ENCODE results near the gene TRIM27.
"Not testable (repeated sequence)": the region's sequence is repeated elsewhere in the genome, so short reads cannot be mapped to it uniquely, and the experiment has no call there.

Gene TRIM27

GRCh38 chr6:28895131-28895812 lies 28.5 kb downstream of the TRIM27 start:
- DNase-seq, result peak; percentile 97

DNA sequence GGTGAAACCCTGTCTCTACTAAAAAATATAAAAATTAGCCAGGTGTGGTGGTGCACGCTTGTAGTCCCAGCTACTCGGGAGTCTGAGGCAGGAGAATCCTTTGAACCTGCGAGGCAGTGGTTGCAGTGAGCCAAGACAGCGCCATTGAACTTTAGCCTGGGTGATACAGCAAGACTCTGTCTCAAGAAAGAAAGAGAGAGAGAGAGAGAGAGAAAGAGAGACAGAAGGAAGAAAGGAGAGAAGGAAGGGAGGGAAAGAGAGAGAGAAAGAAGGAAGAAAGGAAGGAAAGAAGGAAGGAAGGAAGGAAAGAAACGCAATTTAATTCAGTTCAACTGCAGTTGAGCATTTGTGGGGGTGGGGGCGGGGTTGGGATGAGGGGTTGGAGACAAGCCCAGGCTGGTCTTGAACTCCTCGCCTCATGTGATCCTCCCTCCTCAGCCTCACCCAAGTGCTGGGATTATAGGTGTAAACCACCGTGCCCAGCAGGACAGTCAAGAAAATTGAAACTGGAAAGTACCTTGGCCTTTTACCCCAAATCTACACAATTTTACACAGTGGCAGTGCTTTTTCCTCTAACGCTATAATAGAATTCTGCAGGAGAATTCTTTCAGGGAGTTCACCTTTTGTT lies 30.5 kb downstream of the TRIM27 start:
- no peak for DNase-seq

- no peak for DNase-seq
Observed at GRCh38 chr6:28892525-28892924, 31.3 kb downstream of the TRIM27 start.

DNA sequence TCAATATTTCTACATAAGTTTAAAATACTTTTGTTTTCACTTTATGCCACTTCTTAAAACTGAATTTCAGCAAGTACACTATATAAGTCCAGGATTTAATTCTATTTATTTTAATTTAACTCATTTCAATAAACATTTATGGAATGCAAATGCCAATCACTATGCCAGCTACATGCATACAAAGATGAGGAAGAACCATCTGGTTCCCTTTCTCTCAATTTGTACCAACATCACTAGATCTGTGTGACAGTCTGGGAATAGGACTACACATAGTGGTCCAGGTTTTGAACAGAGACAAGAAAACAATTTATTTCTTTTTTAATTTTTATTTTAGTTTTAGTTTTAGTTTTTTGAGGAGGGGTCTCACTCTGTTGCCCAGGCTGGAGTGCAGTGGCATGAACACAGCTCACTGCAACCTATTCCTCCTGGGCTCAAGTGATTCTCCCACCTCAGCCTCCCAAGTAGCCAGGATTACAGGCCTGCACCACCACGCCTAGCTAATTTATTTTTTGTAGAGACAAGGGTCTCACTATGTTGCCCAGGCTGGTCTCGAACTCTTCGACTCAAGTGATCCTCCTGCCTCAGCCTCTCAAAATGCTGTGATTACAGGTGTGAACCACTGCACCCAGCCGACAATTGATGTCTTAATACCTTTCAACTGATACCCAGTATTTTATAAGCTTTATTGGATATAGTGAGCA lies 35.8 kb downstream of the TRIM27 start:
- no peak for DNase-seq

DNA sequence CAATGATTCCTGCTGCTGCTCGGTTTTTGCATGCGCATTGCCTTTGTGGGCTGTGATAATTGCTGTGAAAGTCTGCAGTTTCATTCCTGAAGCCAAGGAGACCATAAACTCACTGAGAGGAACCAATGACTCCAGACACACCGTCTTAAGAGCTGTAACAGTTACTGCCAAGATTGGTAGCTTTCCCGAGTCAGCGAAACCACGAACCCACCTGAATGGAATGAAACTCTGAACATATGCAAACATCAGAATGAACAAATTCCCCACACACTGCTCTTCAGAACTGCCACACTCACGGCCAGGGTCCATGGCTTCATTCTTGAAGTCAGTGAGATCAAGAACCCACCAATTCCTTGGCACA lies 37.7 kb downstream of the TRIM27 start:
- DNase-seq, result no peak

DNA sequence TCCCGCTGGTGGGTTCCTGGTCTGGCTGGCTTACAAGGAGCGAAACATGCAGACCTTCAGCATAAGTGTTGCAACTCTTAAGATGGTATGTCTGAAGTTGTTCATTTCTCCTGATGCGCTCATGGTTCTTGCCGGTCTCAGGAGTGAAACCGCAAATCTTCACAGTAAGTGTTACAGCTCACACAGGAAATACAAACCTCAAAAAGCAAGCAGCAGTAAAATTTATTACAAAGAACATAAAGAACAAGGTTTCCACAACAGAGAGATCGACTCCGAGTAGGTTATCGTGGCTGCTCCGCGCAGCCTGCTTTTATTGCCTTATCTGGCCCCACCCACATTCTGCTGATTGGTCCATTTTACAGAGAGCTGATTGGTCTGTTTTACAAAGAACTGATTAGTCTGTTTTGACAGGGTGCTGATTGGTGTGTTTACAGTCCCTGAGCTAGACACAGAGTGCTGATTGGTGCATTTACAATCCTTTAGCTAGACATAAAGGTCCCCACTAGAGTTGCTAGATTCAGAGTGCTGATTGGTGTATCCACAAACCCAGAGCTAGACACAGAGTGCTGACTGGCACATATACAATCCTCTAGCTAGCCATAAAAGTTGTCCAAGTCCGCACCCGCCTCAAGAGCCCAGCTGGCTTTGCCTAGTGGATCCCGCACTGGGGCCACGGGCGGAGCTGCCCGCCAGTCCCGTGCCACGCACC lies 39.2 kb downstream of the TRIM27 start:
- DNase-seq, result no peak

DNA sequence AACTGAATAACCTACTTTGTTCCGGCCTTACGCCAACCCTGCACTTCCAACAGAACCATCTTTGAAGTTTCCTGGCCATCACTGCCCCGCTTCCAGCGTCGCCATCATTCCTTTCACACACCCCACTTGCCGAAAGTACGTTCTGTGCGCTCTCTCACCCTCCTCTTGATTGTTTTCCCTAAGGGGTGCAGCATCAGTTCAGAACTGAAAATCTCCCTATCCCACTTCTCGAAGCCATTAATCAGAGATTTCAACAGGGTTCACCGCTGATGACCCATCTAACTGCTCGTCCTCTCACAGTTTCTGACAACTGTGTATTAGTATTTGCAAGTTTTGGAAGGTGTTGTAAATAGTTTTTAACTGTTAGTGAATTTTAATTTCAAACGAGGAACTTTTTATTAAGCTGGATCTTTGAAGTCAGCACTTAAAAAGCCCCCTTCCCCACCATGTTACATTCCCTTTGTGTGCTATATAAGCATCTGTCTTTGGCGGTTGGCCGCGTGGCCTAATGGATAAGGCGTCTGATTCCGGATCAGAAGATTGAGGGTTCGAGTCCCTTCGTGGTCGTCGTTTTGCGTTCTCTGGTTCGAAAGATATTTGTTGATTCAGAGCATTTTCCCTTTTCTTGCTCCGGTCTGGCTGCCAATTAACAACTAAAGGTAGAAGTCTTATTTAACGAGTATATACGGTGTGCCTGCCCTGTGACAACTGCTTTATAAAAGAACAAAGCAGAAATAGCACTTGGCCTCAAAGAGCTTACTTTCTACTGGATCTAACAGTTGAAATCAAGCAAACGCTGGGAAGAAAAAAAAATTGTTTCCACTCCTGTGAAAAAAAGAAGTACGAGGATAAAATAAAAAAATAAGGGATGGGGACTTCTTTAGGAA lies 42.6 kb downstream of the TRIM27 start:
- peak; percentile 81 for DNase-seq

DNA sequence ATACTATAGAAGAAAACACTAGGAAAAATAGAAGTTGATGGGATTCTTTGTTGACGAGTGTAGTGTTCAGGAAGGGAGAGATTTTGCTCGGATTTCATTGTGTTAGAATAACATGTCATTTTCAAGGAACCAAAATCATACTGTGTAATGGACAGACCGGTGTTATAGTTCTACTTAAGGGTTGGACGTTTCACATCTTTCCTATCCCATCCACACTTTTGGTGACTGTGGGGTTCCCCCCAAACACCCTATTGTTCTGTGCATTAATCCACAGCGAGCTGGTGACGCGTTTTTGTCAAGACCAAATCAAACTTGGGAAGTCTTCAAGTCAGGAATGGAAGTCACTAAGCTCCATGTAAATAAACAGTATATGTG lies 43.3 kb downstream of the TRIM27 start:
- no peak for DNase-seq

DNA sequence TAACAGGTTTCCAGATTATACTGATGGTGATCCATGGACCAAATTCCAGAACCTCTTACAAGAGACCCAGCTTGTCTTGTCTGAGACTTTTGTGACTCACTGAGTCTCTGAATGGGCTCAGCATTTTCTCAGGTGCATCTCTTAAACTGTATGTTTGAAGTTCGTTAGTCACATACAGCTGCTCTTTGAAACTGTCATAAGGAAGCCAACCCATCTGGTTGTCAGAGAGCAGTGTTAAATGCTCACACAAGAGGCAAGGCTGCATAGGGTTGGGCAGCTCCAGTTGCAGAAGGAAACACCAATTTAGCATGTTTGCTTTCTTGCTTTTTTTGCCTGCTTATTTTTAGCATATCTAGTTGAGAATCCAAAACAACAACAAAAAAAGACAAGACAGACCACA lies 47.1 kb downstream of the TRIM27 start:
- DNase-seq, result no peak

DNA sequence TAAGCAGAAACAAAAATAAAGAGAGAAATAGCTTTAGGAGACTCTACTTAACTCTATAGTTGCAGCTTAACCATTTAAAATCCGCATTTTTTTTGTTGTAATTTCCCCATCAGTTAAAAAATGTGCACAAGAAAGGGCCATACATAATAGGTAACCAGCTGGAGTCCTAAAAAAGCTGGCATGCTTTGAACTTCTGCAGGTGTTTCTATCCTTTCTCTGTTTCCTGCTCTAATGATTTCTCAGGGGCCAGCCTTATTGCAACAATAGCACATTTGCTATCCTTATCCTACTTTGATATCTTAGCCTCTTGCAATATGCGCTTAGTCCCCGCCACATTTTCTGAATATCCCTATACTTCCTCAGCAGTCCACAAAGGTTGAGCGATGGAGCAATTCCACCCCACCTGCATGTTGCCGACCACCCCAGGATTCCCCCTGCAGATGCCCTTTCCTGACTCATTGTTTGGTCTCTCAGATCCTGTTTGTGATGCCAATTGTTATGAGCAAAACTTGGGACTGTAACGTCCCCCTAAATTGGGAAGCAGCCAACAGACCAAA lies 48.5 kb downstream of the TRIM27 start:
- no peak for DNase-seq

DNA sequence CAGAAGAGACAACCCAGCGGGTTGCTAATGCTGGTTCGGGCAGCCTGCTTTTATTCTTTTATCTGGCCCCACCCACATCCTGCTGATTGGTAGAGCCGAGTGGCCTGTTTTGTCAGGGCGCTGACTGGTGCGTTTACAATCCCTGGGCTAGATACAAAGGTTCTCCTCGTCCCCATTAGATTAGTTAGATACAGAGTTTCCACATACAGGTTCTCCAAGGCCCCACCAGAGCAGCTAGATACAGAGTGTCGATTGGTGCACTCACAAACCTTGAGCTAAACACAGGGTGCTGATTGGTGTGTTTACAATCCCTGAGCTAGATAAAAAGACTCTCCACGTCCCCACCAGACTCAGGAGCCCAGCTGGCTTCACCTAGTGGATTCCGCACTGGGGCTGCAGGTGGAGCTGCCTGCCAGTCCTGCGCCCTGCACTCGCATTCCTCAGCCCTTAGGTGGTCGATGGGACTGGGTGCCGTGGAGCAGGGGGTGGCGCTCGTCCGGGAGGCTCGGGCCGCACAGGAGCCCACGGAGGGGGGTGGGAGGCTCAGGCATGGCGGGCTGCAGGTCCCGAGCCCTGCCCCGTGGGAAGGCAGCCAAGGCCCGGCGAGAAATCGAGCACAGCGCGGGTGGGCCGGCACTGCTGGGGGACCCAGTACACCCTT lies 51.5 kb downstream of the TRIM27 start:
- DNase-seq, result not testable (repeated sequence)

DNA sequence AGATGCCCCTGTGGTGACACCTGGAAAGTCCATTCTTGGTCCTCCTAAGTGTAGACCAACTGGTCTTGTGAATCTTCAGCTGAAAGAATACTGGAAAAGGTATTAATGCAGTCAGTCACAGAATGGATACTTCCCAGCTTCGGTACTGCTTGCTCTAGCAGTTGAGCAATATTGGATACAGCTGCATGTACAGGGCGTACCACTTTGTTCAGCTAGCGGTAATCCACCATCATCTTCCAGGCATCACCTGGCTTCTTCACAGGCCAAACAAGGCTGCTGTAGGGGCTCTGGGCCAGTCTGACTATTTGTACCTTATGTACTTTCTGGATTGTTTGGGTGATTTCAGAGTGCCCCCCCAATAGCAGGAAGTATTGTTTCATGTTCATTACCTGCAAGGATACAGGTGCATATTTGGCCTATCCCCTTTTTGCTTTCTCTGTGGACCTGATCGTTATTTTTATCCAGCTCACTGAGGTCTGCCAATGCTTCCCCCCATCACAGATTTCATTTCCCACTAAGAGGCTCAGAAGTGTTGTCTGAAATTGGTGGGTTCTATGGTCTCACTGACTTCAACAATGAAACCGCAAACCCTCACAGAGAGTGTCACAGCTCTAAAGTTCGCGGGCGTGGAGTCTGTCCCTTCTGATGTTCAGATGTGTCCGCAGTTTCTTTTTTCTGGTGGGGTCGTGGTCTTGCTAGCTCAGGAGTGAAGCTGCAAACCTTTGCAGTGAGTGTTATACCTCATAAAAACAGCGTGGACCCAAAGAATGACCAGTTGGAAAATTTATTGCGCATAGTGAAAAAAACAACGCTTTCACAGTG lies 52.2 kb downstream of the TRIM27 start:
- no peak for DNase-seq

GRCh38 chr6:28868873-28869272 lies 54.9 kb downstream of the TRIM27 start:
- DNase-seq, result no peak

GRCh38 chr6:28867086-28867409 lies 56.7 kb downstream of the TRIM27 start:
- no peak for DNase-seq

DNA sequence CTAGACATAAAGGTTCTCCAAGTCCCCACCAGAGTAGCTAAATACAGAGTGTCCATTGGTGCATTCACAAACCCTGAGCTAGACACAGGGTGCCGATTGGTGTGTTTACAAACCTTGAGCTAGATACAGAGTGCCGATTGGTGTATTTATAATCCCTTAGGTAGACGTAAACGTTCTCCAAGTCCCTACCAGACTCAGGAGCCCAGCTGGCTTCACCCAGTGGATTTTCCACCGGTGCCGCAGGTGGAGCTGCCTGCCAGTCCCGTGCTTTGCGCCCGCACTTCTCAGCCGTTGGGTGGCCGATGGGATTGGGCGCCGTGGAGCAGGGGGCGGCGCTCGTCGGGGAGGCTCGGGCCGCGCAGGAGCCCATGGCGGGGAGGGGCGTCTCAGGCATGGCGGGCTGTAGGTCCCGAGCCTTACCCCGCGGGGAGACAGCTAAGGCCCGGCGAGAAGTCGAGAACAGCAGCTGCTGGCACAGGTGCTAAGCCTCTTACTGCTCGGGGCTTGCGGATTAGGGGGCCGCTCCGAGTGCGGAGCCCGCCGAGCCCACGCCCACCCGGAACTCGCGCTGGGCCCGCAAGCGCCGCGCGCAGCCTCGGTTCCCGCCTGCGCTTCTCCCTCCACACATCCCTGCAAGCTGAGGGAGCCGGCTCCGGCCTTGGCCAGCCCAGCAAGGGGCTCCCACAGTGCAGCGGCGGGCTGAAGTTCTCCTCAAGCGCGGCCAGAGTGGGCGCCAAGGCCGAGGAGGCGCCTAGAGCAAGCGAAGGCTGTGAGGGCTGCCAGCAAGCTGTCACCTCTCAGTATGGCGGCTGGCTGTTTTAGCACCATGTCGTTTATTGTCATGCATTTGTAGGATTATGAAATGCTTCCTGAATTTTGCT lies 57.3 kb downstream of the TRIM27 start:
- peak; percentile 94 for DNase-seq

DNA sequence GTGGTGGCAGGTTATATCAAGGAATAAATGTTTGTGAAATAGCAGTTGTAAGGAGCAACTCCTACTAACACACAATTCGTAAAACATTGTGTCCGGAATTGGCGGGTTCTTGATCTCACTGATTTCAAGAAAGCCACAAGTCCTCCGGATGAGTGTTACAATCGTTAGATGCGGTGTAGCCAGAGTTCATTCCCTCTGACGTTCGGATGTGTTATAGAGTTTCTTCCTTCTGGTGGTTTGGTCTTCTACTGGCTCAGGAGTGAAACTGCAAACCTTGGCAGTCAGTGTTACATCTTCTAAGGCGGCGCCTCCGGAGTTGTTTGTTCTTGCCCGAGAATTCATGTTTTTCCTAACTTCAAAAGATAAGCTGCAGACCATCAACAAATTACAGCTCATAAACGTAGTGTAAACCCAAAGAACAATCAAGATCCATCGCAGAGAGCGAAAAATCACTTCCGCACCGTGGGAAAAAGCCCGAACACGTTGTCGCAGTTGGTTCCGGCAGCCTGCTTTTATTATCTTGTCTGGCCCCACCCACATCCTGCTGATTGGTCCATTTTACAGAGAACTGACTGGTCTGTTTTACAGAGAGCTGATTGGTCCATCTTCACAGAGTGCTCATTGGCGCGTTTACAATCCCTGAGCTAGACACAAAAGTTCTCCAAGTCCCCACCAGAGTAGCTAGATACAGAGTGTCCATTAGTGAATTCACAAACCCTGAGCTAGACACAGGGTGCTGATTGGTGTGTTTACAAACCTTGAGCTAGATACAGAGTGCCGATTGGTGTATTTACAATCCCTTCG lies 58.2 kb downstream of the TRIM27 start:
- peak; percentile 84 for DNase-seq

- no peak for DNase-seq
Observed at GRCh38 chr6:28864326-28864923, 59.4 kb downstream of the TRIM27 start.

DNA sequence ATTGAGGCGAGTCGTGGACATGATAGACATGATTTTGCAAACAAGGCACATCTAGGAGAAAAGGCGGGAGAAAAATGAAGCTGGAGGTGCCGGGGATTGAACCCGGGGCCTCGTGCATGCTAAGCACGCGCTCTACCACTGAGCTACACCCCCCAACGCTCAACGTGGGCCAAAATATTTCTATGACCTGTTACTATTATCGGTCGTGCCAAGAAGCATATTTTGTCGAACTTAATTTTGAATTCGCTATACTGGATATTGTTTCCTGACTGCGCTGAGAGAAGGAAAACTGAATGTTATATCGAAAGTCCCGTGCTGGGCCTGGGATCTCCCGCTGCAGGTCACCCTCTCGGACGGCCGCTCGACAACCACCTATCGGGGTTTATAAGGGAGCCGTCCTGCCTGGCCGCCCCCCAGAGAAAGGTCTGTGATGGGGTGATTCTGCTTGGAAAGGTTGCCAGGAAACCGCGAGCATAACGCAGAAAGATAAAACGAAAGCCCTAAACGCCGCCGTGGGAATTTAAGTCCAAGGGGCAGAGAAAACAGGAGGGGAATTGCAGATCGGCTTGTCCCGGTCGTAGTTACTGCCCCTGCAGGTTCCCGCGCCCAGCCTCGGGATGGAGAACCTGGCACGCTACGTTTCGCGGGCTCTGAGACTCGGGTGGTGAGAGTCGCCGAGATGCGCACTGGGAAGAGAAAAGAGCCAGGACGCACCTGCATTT lies 60.0 kb downstream of the TRIM27 start:
- DNase-seq, result peak; percentile 87
